ENCODE results near the gene PMAIP1. TPM values are rescaled to one million over a fixed set of nuclear protein-coding genes. Genes with fewer than 3 reads are reported as not detected.

PMAIP1 gene
- total RNA-seq, 4 donors from 2014 or later: 6.9 to 12.5 (median 7.8) TPM

- H3K36me3 ChIP-seq: no peaks in the 10 kb centered on the region
- peaks cover 0 to 4% (median 0%) of the 10 kb centered on the region in 4 donors for H3K27me3 ChIP-seq
- DNase-seq: no peak
- no peak overlapping the region for H3K27ac ChIP-seq
- WGBS, 2 donors: 79 to 88% methylated on average over 3 of the region's 3 CpGs
- no peak overlapping the region for H3K4me3 ChIP-seq
- no peaks in the 10 kb centered on the region for H3K9me3 ChIP-seq
- peaks cover 0 to 2% (median 0%) of the 10 kb centered on the region in 3 donors for H3K4me1 ChIP-seq
- intact Hi-C loops (cut with DNase I): no loop called here
- TF ChIP-seq CTCF (IDR thresholded peaks at IDR 0.05): no peak
- no peak for TF ChIP-seq POLR2A (IDR thresholded peaks at IDR 0.05)
Measured at GRCh38 chr18:59876310-59876626, 23.5 kb upstream of the PMAIP1 start.

- intact Hi-C loops (cut with DNase I): no loop called here
- 17 to 18% methylated on average over 1 of the region's 1 CpG for WGBS, 2 donors
- DNase-seq: no peak
- Histone ChIP-seq H3K27ac (no peak overlapping the region), H3K4me1 (peaks cover 0 to 13% (median 8%) of the 10 kb centered on the region in 3 donors), H3K4me3 (no peak overlapping the region), H3K9me3 (no peaks in the 10 kb centered on the region), H3K27me3 (no peaks in the 10 kb centered on the region), H3K36me3 (no peaks in the 10 kb centered on the region)
- no peak for TF ChIP-seq POLR2A (IDR thresholded peaks at IDR 0.05)
- TF ChIP-seq CTCF (IDR thresholded peaks at IDR 0.05): no peak
Measured at GRCh38 chr18:59877361-59877760, 22.4 kb upstream of the PMAIP1 start.

- WGBS, 2 donors: 100% methylated on average over 1 of the region's 1 CpG; no CpG with 5 or more reads in 1 of the 2 donors
Measured at GRCh38 chr18:59878644-59879043, 21.2 kb upstream of the PMAIP1 start.

GRCh38 chr18:59881728-59882656 lies 17.8 kb upstream of the PMAIP1 start:
- H3K9me3 ChIP-seq: no peaks in the 10 kb centered on the region
- H3K4me1 ChIP-seq: peaks cover 0 to 27% (median 12%) of the 10 kb centered on the region in 3 donors
- peak overlapping the region; percentile 44 to 60 (median 52) for H3K27ac ChIP-seq
- H3K36me3 ChIP-seq: no peaks in the 10 kb centered on the region
- no peak overlapping the region for H3K4me3 ChIP-seq
- intact Hi-C loops (cut with DNase I): no loop called here
- H3K27me3 ChIP-seq: no peaks in the 10 kb centered on the region
- DNase-seq: no peak
- 25 to 27% methylated on average over 9 to 10 of the region's 11 CpGs for WGBS, 2 donors
- TF ChIP-seq POLR2A (IDR thresholded peaks at IDR 0.05): no peak
- TF ChIP-seq CTCF (IDR thresholded peaks at IDR 0.05): no peak

More at GRCh38 chr18:59878644-59879043, 21.2 kb upstream of the PMAIP1 start:
- Histone ChIP-seq H3K4me3 (no peak overlapping the region), H3K27ac (no peak overlapping the region), H3K36me3 (no peaks in the 10 kb centered on the region), H3K9me3 (no peaks in the 10 kb centered on the region), H3K27me3 (no peaks in the 10 kb centered on the region), H3K4me1 (peaks cover 0 to 19% (median 12%) of the 10 kb centered on the region in 3 donors)
- DNase-seq: no peak
- intact Hi-C loops (cut with DNase I): no loop called here
- TF ChIP-seq POLR2A (IDR thresholded peaks at IDR 0.05) (no peak), CTCF (IDR thresholded peaks at IDR 0.05) (no peak)

GRCh38 chr18:59884351-59884750 lies 15.4 kb upstream of the PMAIP1 start:
- peaks cover 0 to 27% (median 12%) of the 10 kb centered on the region in 3 donors for H3K4me1 ChIP-seq
- no peaks in the 10 kb centered on the region for H3K36me3 ChIP-seq
- H3K9me3 ChIP-seq: no peaks in the 10 kb centered on the region
- no peak overlapping the region for H3K4me3 ChIP-seq
- no peak for DNase-seq
- H3K27me3 ChIP-seq: no peaks in the 10 kb centered on the region
- 84 to 86% methylated on average over 2 of the region's 2 CpGs for WGBS, 2 donors
- intact Hi-C loops (cut with DNase I): no loop called here
- H3K27ac ChIP-seq: no peak overlapping the region
- no peak for TF ChIP-seq POLR2A (IDR thresholded peaks at IDR 0.05)
- no peak for TF ChIP-seq CTCF (IDR thresholded peaks at IDR 0.05)

Measured in esophagus squamous epithelium (tissue), 5 donors.